Nephron progenitor cell (in vitro differentiated cells): ENCODE measurements around the gene CRYGS.

Experiments used
- DNase-seq: peaks from one replicate; pipeline ENCODE4 v3.0.0; 2021
- H3K27ac Mint-ChIP-seq: 2 replicates; pipeline ENCODE4 v1.8.0; 2021; ENCODE audit warnings: mild to moderate bottlenecking, moderate library complexity, mixed read lengths
- H3K27me3 Mint-ChIP-seq: 2 replicates; pipeline ENCODE4 v1.8.0; 2021; ENCODE audit warnings: mild to moderate bottlenecking, low read depth, mixed read lengths; ENCODE audit not compliant: poor library complexity
- H3K36me3 Mint-ChIP-seq: 2 replicates; pipeline ENCODE4 v1.8.0; 2021; ENCODE audit warnings: low read depth, mixed read lengths
- H3K4me1 Mint-ChIP-seq: 2 replicates; pipeline ENCODE4 v1.8.0; 2021; ENCODE audit warnings: mixed read lengths
- H3K4me3 Mint-ChIP-seq: 2 replicates; pipeline ENCODE4 v1.8.0; 2021; ENCODE audit warnings: mild to moderate bottlenecking, moderate library complexity, mixed read lengths
- H3K9me3 Mint-ChIP-seq: 2 replicates; pipeline ENCODE4 v1.8.0; 2021; ENCODE audit warnings: mild to moderate bottlenecking, moderate library complexity, mixed read lengths
- CTCF ChIP-seq: fragments of 200-600 bp; sonication (generic); IDR thresholded peaks from 2 replicates; pipeline ENCODE4 v1.5.0; 2021; ENCODE audit warnings: antibody characterized with exemption

Gene CRYGS

GRCh38 chr3:186510374-186511079 is 33.7 kb downstream of the CRYGS start:
- Mint-ChIP-seq H3K27me3 (peaks cover 6% of the 10 kb centered on the region), H3K9me3 (no peaks in the 10 kb centered on the region), H3K4me1 (peaks cover 54% of the 10 kb centered on the region), H3K27ac (no peak overlapping the region), H3K4me3 (no peak overlapping the region), H3K36me3 (no peaks in the 10 kb centered on the region)
- no peak for TF ChIP-seq CTCF
- no peak for DNase-seq

GRCh38 chr3:186509423-186509822 is 34.8 kb downstream of the CRYGS start:
- H3K27ac Mint-ChIP-seq, result no peak overlapping the region
- H3K36me3 Mint-ChIP-seq, result no peaks in the 10 kb centered on the region
- H3K4me3 Mint-ChIP-seq, result no peak overlapping the region
- no peak for DNase-seq
- peaks cover 54% of the 10 kb centered on the region for H3K4me1 Mint-ChIP-seq
- no peak for TF ChIP-seq CTCF
- peaks cover 6% of the 10 kb centered on the region for H3K27me3 Mint-ChIP-seq
- H3K9me3 Mint-ChIP-seq, result no peaks in the 10 kb centered on the region

- DNase-seq, result no peak
- Mint-ChIP-seq H3K9me3 (no peaks in the 10 kb centered on the region), H3K27ac (no peak overlapping the region), H3K36me3 (no peaks in the 10 kb centered on the region), H3K4me1 (peaks cover 62% of the 10 kb centered on the region), H3K27me3 (peaks cover 12% of the 10 kb centered on the region), H3K4me3 (no peak overlapping the region)
- TF ChIP-seq CTCF, result no peak
Measured at GRCh38 chr3:186506857-186507256, 37.3 kb downstream of the CRYGS start.

- Mint-ChIP-seq H3K9me3 (peaks cover 3% of the 10 kb centered on the region), H3K4me1 (peaks cover 60% of the 10 kb centered on the region), H3K36me3 (peaks cover under 1% of the 10 kb centered on the region), H3K27me3 (peaks cover 16% of the 10 kb centered on the region), H3K27ac (no peak overlapping the region), H3K4me3 (no peak overlapping the region)
- DNase-seq, result no peak
- no peak for TF ChIP-seq CTCF
Measured at GRCh38 chr3:186506191-186506739, 37.9 kb downstream of the CRYGS start.

GRCh38 chr3:186502966-186503712 is 41.0 kb downstream of the CRYGS start:
- peaks cover 17% of the 10 kb centered on the region for H3K36me3 Mint-ChIP-seq
- H3K4me3 Mint-ChIP-seq, result peak overlapping the region; percentile 18
- H3K4me1 Mint-ChIP-seq, result peaks cover 35% of the 10 kb centered on the region
- DNase-seq, result no peak
- H3K27me3 Mint-ChIP-seq, result peaks cover 16% of the 10 kb centered on the region
- no peak for TF ChIP-seq CTCF
- peak overlapping the region; percentile 71 for H3K27ac Mint-ChIP-seq
- peaks cover 33% of the 10 kb centered on the region for H3K9me3 Mint-ChIP-seq
